PFSK-1 (cell line): ENCODE measurements around the gene MARK4.

Experiments
- FOXP2 ChIP-seq: optimal IDR thresholded peaks from 2 replicates; pipeline ENCODE3; 2011; ENCODE audit warnings: borderline replicate concordance, control low read depth, inconsistent platforms; ENCODE audit not compliant: insufficient read depth; ENCODE audit errors: extremely low read length, extremely low read depth
- POLR2AphosphoS5 ChIP-seq: IDR thresholded peaks from 2 replicates; pipeline ENCODE4 v1.6.1; 2012; ENCODE audit warnings: low read depth, mild to moderate bottlenecking, control low read depth, low read length, moderate library complexity
- REST ChIP-seq, 2 experiments: IDR thresholded peaks; 2 replicates each; pipeline versions ENCODE4 v1.6.1 to v1.8.0; 2011 to 2012; ENCODE audit warnings: low read depth in 2 of 2, low read length in 2 of 2, control low read depth in 1 of 2, inconsistent platforms in 1 of 2, mild to moderate bottlenecking in 1 of 2, moderate library complexity in 1 of 2; ENCODE audit not compliant: insufficient read depth in 1 of 2
- SIN3A ChIP-seq: IDR thresholded peaks from 2 replicates; pipeline ENCODE4 v1.6.1; 2012; ENCODE audit warnings: mild to moderate bottlenecking, low read length, moderate library complexity, borderline replicate concordance; ENCODE audit not compliant: insufficient read depth
- TAF1 ChIP-seq: IDR thresholded peaks from 2 replicates; pipeline ENCODE4 v1.6.1; 2012; ENCODE audit warnings: low read length, control low read depth, borderline replicate concordance; ENCODE audit not compliant: insufficient read depth

DNA sequence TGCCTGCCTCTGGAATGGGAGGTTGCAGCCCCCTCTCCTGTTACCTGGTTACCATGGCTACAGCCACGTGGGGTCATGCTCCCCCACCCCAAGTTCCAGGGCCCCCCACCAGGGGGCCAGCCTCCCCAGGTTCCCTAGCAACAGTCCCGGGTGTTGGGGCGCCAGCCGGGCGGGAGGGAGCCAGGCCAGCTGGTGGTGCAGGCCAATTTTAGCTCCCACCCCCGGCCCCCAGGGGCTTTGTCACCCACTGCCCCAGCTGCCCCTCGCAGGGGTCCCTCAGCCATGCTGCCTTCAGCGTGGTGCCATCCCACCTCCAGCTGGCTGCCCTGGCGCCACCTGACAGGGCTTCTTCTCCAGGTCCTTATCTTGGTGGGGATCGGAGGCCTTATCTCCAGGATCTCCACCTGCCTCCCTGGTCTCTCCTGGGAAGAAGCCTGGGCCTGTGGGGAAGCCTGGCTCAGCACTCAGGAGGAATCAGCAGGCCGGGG is 3.0 kb downstream of the MARK4 start:
- TF ChIP-seq POLR2AphosphoS5 = no peak
- no peak for TF ChIP-seq REST (IDR thresholded peaks at IDR 0.05; ENCODE audit: insufficient read depth in 1 of 2, low read depth in 2 of 2, low read length in 2 of 2)
- no peak for TF ChIP-seq FOXP2
- TF ChIP-seq SIN3A = no peak
- TF ChIP-seq TAF1 = no peak
